ENCODE data around the gene DGCR6.
"Not testable (repeated sequence)": the region's sequence is repeated elsewhere in the genome, so short reads cannot be mapped to it uniquely, and the experiment has no call there.

The DGCR6 gene

DNA sequence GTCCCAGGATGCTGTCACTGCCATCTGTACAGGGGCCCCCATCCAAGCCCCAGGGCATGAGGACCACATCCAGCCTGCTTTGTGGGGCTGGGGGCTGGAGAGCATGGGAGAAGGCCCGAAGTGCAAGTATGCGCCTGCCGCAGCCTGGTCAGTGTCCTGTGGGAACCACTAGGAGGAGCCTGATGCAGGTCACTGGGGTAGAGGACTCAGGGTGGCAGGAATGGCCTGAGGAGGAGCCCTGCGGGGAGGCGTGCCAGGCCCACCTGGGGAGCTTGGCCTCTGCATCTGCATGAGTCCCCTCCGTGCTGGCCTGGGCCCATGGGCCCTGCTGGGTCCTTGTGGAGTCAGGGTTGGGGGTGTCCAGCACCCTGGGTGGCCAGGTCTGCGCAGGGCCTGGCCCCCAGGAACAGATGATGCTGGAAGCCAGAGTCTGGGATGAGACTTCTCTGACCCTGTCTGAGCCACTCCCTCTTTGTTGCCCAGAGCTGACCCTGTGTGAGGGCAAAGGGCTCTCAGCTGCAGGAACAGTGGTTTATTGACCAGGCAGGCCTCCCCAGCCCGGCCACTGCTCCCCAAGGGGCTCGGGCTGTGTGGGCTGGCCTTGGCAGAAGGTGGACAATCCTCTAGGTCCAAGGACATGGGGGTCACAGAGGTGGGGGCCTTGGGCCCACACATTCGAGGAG lies 6.3 kb downstream of the DGCR6 start:
- not testable (repeated sequence) for H3K4me1 ChIP-seq (ENCODE audit: control insufficient read depth, insufficient read depth, low read length)

DNA sequence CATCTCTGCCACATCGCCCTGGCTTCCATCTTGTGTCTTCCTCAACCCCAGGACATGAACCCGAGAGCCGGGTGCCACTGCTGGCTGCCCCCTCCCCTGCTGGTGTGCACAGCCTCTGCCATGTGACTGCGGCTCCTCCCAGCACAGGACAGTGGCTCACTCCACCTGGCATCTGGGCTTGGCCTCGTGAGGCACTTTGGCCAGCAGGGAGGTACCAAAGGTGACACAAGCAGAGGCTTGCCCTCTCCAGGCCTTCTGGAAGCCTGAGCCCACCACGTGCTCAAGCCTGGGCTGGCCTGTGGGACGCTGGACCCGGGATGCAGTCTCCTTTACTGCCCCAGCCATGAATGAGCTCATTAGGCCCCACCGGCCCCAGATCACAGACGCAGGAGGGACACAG lies 8.4 kb downstream of the DGCR6 start:
- H3K9me3 ChIP-seq (ENCODE audit: control insufficient read depth, insufficient read depth, low read length); H3K9ac ChIP-seq (ENCODE audit: low read depth, low read length); H3K36me3 ChIP-seq (ENCODE audit: control insufficient read depth, insufficient read depth, low read length); H3K27me3 ChIP-seq (ENCODE audit: control insufficient read depth, insufficient read depth, low read length); H3K4me1 ChIP-seq (ENCODE audit: control insufficient read depth, insufficient read depth, low read length); H3K4me3 ChIP-seq (ENCODE audit: low read depth, low read length): not testable (repeated sequence)

More for the DNA sequence above, 6.3 kb downstream of the DGCR6 start:
- not testable (repeated sequence) for H3K36me3 ChIP-seq (ENCODE audit: control insufficient read depth, insufficient read depth, low read length); H3K9ac ChIP-seq (ENCODE audit: low read depth, low read length); H3K4me3 ChIP-seq (ENCODE audit: low read depth, low read length); H3K27me3 ChIP-seq (ENCODE audit: control insufficient read depth, insufficient read depth, low read length); H3K9me3 ChIP-seq (ENCODE audit: control insufficient read depth, insufficient read depth, low read length)

DNA sequence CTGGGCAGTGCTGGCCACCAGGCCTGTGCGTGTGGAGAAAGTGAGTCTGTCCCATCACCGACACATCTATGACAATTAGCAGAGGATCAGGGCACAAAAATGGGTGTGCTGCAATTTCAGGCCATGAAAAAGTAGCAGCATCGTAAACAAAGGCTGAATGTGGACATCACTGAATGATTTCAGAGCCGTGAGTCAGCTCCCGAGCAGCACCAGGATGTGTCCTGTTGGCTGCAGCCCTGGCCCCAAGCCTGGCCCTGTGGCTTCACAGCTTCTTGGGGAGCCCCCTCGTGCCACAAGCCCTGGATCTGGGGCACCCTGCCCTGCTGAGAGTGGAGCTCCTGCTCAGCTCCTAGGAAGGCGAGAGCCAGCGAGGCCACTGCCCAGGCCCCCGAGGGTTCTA lies 9.4 kb downstream of the DGCR6 start:
- not testable (repeated sequence) for H3K9me3 ChIP-seq (ENCODE audit: control insufficient read depth, insufficient read depth, low read length); H3K4me1 ChIP-seq (ENCODE audit: control insufficient read depth, insufficient read depth, low read length); H3K36me3 ChIP-seq (ENCODE audit: control insufficient read depth, insufficient read depth, low read length); H3K4me3 ChIP-seq (ENCODE audit: low read depth, low read length); H3K9ac ChIP-seq (ENCODE audit: low read depth, low read length); H3K27me3 ChIP-seq (ENCODE audit: control insufficient read depth, insufficient read depth, low read length)

DNA sequence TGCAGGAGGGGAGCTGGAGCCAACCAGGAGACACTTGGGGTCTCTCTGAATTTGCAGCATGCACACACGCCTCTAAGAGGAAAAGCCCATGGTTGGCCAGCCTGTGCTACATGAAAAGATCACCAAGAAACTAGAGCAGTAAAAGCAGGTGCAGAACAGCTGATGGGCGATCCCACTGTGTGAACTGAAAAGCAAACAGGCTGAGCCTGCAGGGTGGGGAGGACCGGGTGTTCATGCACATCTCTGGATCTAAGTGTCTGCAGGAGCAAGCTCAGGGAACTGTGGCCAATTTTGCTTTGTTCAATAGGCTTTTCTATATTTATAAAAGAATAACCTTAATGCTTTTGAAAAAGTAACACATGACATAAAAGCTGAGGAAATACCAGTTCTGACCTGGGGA lies 11.7 kb downstream of the DGCR6 start:
- not testable (repeated sequence) for H3K4me1 ChIP-seq (ENCODE audit: control insufficient read depth, insufficient read depth, low read length); H3K36me3 ChIP-seq (ENCODE audit: control insufficient read depth, insufficient read depth, low read length); H3K27me3 ChIP-seq (ENCODE audit: control insufficient read depth, insufficient read depth, low read length); H3K9me3 ChIP-seq (ENCODE audit: control insufficient read depth, insufficient read depth, low read length); H3K9ac ChIP-seq (ENCODE audit: low read depth, low read length); H3K4me3 ChIP-seq (ENCODE audit: low read depth, low read length)

DNA sequence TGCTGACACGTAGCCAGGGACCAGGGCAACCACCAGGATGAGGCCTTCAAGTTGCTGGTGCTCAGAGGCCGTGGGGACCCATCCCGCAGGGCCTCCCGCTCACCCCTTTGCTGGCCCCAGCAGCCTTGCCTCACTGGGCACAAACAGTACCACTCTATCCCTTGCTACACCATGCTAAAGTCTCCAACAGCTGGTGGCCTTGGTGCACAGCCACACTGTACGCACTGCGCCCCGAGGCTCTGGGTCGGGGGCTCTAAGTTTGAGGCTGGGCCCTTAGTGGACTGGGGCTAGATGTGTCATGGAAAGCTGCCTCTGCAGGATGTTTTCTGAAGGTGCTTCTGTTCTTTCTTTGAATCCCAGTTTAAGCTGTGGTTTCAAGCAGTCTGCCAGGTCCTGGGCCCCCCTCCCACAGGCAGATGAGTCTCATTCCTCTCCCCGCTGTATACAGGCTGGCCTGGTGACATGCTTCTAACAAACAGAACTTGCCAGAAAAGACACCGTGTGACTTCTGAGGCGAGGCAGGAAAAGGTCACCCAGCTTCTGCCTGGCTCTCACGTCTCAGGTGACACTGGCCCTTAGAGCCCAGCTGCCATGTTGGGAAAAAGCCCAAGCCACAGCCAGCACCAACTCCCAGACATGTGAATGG lies 14.3 kb downstream of the DGCR6 start:
- H3K27me3 ChIP-seq (ENCODE audit: control insufficient read depth, insufficient read depth, low read length); H3K4me3 ChIP-seq (ENCODE audit: low read depth, low read length); H3K36me3 ChIP-seq (ENCODE audit: control insufficient read depth, insufficient read depth, low read length); H3K4me1 ChIP-seq (ENCODE audit: control insufficient read depth, insufficient read depth, low read length); H3K9me3 ChIP-seq (ENCODE audit: control insufficient read depth, insufficient read depth, low read length); H3K9ac ChIP-seq (ENCODE audit: low read depth, low read length): not testable (repeated sequence)

DNA sequence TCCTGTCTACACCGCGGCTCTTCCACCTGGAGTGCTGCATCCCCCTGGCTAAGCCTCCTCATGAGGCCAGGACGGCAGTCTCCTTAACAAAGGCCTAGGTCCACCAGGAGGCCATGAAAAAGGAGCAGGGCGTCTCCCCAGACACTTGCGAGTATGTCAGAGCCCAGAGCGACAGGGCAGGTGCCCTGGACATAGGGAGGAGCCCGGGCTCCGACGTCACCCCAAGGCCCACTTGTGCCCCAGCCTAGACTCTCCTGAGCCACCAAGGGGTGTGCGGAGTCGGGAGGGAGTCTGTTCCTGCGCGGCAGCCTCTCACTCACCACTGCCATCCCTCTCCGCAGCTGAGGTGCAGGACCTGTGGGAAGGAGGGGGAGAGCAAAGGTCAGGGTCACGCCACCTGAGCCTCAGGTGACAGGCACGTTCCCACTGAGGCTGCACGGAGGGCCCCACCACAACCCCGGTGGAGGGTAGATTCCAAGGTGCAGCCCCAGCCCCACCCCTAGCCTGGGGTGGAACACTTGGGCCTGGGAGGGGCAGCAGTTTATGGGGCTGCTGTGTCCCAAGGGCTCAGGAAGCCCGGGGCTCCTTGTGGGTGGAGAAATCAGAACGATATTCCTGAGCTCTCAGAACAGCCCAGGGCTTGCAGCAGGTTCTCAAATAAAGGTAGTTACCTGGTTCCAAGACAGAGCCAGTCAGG lies 19.4 kb downstream of the DGCR6 start:
- Histone ChIP-seq H3K27me3 (ENCODE audit: control insufficient read depth, insufficient read depth, low read length) (no peaks in the 10 kb centered on the region), H3K9me3 (ENCODE audit: control insufficient read depth, insufficient read depth, low read length) (no peaks in the 10 kb centered on the region), H3K4me1 (ENCODE audit: control insufficient read depth, insufficient read depth, low read length) (no peaks in the 10 kb centered on the region), H3K4me3 (ENCODE audit: low read depth, low read length) (no peak overlapping the region), H3K9ac (ENCODE audit: low read depth, low read length) (no peak overlapping the region), H3K36me3 (ENCODE audit: control insufficient read depth, insufficient read depth, low read length) (no peaks in the 10 kb centered on the region)

DNA sequence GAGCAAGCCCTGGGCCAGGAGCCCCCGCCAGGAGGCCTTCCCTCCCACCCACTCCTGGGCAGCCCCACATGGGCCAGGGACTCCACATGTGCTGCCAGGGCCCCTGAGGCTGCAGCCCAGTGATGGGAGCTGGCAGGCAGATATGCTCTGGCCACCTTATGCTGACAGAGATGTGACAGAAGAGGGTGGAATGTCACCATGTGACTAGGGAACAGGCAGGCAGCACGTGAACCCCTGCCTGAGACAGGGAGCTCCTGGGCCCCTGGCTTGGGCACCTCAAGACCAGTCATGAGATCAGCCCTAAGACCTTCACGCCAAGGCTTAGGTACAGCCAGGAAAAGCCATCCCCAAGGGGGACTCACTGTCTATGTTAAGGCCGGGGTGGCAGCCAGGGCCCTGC lies 20.9 kb downstream of the DGCR6 start:
- H3K4me1 ChIP-seq (ENCODE audit: control insufficient read depth, insufficient read depth, low read length) = no peaks in the 10 kb centered on the region

DNA sequence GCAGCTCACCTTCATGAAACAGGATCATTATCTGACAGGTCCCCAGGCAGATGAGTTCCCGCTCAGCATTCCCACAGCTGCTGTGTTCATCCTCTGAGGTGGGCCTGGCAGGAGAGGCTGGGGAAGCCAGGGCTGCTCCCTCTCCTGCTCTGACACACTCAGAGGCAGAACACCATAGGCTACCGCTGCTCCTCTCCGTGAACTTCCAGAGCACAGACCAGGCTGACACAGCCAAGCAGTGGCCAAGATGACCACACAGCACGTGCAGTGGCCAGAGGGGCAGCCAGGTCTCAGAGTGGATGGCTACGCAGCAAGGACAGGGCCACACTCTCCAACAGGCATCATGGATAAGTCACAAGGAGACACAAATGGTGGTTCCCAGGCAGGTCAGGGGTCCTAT lies 21.5 kb downstream of the DGCR6 start:
- Histone ChIP-seq H3K9me3 (ENCODE audit: control insufficient read depth, insufficient read depth, low read length) (no peaks in the 10 kb centered on the region), H3K36me3 (ENCODE audit: control insufficient read depth, insufficient read depth, low read length) (no peaks in the 10 kb centered on the region), H3K9ac (ENCODE audit: low read depth, low read length) (no peak overlapping the region), H3K27me3 (ENCODE audit: control insufficient read depth, insufficient read depth, low read length) (no peaks in the 10 kb centered on the region), H3K4me3 (ENCODE audit: low read depth, low read length) (no peak overlapping the region), H3K4me1 (ENCODE audit: control insufficient read depth, insufficient read depth, low read length) (no peaks in the 10 kb centered on the region)

More for the DNA sequence above, 20.9 kb downstream of the DGCR6 start:
- Histone ChIP-seq H3K9ac (ENCODE audit: low read depth, low read length) (no peak overlapping the region), H3K4me3 (ENCODE audit: low read depth, low read length) (no peak overlapping the region), H3K36me3 (ENCODE audit: control insufficient read depth, insufficient read depth, low read length) (no peaks in the 10 kb centered on the region), H3K27me3 (ENCODE audit: control insufficient read depth, insufficient read depth, low read length) (no peaks in the 10 kb centered on the region), H3K9me3 (ENCODE audit: control insufficient read depth, insufficient read depth, low read length) (no peaks in the 10 kb centered on the region)

DNA sequence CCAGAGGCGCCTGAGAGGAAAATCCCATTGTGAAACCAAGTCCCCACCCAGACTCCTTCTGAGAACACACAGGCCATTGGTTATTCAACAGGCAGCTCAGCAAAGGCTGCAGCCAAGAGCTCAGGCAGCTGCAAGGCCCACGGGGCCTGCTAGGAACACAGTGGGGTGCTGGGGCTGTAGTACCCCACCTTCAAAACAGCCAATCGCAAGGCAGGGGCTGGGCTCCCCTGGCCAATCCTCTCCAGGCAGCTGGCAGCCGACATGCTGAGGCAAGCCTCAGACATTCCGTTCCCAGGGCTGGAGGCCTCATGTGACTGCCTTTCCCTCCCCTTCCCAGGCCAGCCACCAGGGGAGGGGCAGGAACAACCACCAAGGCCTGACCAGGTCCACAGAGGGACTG lies 23.3 kb downstream of the DGCR6 start:
- H3K4me3 ChIP-seq (ENCODE audit: low read depth, low read length) = no peak overlapping the region
- no peaks in the 10 kb centered on the region for H3K36me3 ChIP-seq (ENCODE audit: control insufficient read depth, insufficient read depth, low read length)
- H3K4me1 ChIP-seq (ENCODE audit: control insufficient read depth, insufficient read depth, low read length) = no peaks in the 10 kb centered on the region
- no peaks in the 10 kb centered on the region for H3K9me3 ChIP-seq (ENCODE audit: control insufficient read depth, insufficient read depth, low read length)
- H3K9ac ChIP-seq (ENCODE audit: low read depth, low read length) = no peak overlapping the region
- no peaks in the 10 kb centered on the region for H3K27me3 ChIP-seq (ENCODE audit: control insufficient read depth, insufficient read depth, low read length)

DNA sequence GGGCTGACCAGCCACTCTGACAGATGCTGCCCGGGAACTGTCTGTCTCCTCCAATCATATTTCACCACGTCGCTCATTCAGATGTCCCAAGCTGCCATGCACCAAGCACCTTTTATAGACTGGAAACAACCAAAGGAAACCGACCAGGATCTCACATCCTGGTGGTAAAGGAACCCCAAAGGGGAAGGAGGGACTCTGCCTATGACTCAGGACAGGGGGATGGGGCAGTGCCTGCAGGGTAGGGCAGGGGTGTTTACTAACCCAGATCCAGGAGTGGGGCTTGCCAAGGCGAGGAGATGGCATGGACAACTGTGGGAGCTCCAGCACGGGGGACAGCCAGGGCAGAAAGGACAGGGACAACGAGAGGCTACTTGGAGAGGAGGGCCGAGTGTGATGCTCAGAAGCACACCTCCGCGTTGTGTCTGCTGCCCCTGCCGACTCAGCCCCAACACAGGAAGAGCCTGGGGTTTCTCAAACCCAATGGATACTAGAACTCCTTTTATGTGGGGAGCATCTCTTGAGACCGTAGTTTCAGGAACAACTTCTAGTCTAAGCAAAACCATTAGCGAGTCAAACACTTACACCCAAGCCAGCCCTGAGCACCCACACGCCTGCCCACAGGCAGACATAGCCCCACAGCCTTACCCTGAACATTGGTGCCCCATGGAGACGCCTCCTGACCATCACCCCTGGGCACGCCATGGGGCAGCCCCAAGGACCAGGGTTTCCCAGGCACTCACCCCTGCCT lies 26.0 kb downstream of the DGCR6 start:
- Histone ChIP-seq H3K36me3 (ENCODE audit: control insufficient read depth, insufficient read depth, low read length) (no peaks in the 10 kb centered on the region), H3K4me3 (ENCODE audit: low read depth, low read length) (no peak overlapping the region), H3K4me1 (ENCODE audit: control insufficient read depth, insufficient read depth, low read length) (no peaks in the 10 kb centered on the region), H3K9ac (ENCODE audit: low read depth, low read length) (no peak overlapping the region), H3K9me3 (ENCODE audit: control insufficient read depth, insufficient read depth, low read length) (no peaks in the 10 kb centered on the region), H3K27me3 (ENCODE audit: control insufficient read depth, insufficient read depth, low read length) (no peaks in the 10 kb centered on the region)

DNA sequence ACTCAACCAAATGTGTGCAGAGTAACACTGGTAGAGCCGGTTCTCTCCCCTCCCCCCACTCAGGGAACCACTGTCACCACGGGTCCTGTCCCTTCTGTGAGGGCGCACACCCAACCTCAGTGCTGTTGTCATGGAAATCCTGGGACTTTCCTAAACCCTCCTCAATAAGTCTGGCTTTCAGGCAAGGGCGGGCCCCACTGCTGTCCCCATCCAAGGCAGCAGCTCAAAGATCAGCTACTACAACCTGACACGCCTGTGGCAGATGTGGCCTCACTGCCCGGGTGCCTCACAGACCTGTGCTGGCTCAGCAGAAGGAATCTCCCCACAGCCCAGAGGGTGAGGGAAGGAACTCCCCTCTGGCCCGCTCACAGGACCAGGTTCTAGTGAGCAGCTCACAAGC lies 27.8 kb downstream of the DGCR6 start:
- no peaks in the 10 kb centered on the region for H3K36me3 ChIP-seq (ENCODE audit: control insufficient read depth, insufficient read depth, low read length)
- no peak overlapping the region for H3K9ac ChIP-seq (ENCODE audit: low read depth, low read length)
- no peaks in the 10 kb centered on the region for H3K4me1 ChIP-seq (ENCODE audit: control insufficient read depth, insufficient read depth, low read length)
- H3K4me3 ChIP-seq (ENCODE audit: low read depth, low read length) = no peak overlapping the region
- no peaks in the 10 kb centered on the region for H3K27me3 ChIP-seq (ENCODE audit: control insufficient read depth, insufficient read depth, low read length)
- H3K9me3 ChIP-seq (ENCODE audit: control insufficient read depth, insufficient read depth, low read length) = no peaks in the 10 kb centered on the region

DNA sequence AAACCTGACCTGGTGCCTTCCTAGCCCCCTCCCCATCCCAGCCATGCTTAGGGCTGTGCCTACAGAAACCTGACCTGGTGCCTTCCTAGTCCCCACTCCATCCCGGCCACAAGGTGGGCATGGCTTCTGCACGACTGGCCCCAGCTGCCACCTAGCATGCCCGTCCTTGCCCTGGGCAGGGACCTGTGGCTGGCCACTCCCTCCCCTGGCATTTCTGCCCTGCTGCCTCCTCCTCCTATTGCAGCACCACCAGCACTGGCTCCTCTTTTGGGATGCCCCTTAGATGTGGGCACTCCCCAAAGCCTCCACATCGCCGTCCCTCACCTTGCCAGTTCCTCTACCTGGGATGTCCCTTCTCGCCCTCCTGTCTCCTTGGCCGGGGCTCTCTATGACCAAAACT lies 28.6 kb downstream of the DGCR6 start:
- not testable (repeated sequence) for H3K9me3 ChIP-seq (ENCODE audit: control insufficient read depth, insufficient read depth, low read length); H3K27me3 ChIP-seq (ENCODE audit: control insufficient read depth, insufficient read depth, low read length); H3K36me3 ChIP-seq (ENCODE audit: control insufficient read depth, insufficient read depth, low read length); H3K9ac ChIP-seq (ENCODE audit: low read depth, low read length); H3K4me3 ChIP-seq (ENCODE audit: low read depth, low read length); H3K4me1 ChIP-seq (ENCODE audit: control insufficient read depth, insufficient read depth, low read length)
